Measurements from ENCODE around the gene CHN1.

Gene CHN1

DNA sequence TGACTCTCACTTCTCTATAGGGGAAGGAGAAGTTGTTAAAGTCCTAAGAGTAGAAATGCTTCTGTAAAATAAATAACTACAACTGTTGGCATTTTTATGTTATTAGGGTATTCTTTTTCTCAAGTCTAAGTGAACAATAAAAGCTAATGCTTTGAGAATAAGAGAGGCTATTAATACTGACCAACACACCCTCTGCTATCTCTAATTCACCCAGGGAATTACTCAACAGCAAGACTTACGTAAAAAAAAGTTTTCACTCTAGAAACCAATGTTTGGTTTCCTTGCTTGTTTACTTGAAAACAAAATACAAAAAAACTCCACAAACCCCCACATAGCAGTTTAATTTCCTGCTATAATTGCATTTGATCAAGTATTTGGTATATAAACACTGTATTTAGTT is 25.2 kb downstream of the CHN1 start:
- Histone ChIP-seq H3K4me3 (no peak overlapping the region), H3K27ac (no peak overlapping the region)

DNA sequence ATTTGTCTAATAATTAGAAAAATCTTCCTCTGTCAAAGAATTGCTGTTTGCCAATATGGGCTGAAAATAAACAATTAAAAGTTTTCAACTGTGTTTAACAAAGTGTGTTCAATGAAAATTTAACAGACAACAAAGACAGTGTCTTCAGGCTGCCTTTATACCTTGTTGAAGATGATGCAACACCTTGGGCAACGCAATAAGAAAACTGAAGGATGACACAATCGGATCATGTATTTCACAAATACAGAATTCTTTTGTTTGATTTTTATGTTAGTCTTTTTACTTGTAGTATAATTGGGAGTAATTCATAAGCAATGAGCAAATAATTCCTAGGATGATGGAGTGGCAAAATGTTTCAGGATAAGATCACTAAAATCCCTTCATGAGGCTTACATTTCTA is 27.8 kb downstream of the CHN1 start:
- Histone ChIP-seq H3K4me3 (no peak overlapping the region), H3K27ac (no peak overlapping the region)

DNA sequence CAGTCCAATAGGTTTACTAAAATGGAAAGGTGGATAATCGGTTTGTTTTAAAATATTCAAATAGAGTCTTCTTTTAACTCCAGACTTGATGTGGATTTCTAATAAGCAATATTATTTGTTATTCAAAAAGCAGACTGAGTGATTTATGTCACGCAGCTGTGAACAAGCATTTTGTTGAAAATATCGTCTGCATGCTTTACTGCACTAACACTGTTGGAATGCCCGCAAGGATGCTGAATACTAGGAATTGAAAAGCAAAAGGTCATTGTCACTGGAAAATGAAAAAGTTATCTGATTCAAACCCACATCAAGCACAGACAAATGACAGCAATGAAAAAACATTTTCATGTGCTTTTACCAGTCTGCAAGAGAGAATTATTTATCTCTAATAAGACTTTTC is 31.1 kb downstream of the CHN1 start:
- no peak overlapping the region for H3K27ac ChIP-seq

DNA sequence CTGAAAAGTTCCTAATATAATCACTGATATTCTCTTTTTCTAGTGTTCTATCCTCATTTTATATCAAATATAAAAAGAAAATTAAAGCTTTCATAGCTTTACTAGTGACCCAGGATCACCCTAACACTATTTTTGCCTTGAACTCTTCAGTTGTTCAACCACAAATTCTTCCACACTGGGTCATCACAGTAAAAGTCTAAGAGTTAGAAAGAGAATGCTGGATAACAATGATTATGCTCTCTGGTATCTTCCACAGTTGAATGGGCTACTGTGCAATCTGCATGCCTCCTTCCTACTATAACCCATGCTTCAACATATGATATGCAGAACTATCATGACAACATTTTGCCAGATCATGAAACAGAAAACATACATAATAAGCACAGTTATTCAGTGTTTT is 32.3 kb downstream of the CHN1 start:
- Histone ChIP-seq H3K4me3 (no peak overlapping the region), H3K27ac (no peak overlapping the region)

More for the DNA sequence above, 31.1 kb downstream of the CHN1 start:
- H3K4me3 ChIP-seq: no peak overlapping the region

DNA sequence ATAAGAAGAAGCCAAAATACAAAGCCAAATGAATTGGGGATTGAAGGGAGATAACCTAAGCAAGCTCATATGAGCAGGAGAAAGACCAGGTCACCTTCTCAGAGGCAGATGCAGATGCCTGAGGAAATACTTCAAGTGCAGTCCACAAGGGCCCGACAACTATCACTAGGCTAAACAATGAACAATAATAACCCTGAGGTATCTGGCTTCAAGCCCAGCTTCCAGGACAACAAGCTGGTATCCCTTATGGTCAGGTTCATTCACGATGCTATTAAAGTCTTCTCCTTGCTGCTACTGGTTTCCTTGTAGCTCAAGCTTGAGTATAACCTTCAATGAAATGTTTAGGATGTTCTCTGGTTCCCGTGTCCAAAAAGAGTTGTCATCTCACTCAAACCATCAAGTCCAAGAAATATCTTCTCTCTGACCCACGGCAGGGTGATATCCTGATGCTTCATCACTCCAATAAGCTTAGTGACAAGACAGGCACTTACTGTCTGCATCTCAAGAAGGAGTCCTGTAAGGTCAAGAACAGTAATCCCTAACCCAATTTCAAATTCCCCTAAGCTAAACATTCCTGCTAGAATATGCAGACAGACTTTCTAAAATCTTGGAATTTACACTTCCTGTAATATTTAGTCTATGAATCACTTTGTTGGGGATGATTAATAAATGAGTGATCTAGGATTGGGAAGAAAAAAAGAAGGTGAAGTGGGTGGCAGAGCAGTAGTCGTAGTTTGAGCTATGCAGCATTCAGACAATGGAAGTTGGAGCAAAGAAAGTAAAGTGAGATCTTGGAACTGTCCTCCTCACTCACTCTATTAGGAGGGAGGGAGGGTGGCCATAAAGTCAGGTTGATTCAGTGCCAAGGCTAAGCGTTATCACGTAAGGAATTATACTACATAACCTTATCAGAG is 33.1 kb downstream of the CHN1 start:
- no peak overlapping the region for H3K4me3 ChIP-seq
- no peak overlapping the region for H3K27ac ChIP-seq

DNA sequence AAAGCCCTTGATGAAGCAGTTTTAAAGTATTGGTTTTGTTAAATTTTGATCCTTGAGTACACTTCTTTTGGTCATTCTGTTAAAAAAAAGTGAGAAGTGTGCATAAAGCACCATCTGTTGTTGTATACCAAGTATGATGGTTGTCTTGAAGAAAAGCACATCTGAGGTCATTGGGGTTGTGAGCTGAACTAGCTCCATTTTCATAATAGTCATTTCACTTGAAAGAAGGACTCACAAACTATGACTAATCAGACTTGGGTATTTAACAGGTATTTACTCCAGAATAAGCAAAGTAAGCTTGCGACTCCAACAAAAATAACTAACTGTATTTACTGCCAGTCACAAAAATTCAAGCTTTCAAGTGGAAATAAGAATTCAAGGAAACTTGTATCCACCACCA is 35.1 kb downstream of the CHN1 start:
- no peak overlapping the region for H3K27ac ChIP-seq

DNA sequence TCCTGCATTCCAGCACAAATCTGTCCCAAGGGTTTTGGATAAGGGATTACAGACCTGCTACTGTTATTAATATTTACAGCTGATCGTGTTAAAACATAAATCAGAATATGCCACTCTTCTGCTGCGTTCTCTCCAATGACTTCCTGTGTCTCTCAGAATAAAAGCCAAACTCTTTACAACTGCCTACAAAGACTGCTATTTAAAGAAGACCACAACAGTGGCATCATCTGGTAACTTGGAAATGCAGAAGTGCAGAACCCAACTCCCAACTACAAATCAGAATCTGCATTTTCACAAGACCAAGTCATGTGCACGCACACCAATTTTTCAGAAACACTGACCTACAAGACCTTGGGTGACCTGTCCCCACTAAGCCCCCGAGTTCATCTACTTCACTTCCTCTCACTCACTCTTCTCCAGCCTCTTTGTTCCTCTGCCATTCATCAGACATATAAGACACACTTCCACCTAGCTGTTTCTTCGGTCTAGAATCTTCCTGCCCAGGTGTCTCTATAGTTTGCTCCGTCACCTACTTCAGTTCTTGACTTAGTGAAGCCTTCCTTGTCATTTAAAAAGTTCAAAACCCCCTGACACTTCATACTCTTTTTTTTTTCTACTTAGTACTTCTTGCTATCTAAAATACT is 36.0 kb downstream of the CHN1 start:
- no peak overlapping the region for H3K27ac ChIP-seq
- H3K4me3 ChIP-seq: no peak overlapping the region

More for the DNA sequence above, 35.1 kb downstream of the CHN1 start:
- no peak overlapping the region for H3K4me3 ChIP-seq

DNA sequence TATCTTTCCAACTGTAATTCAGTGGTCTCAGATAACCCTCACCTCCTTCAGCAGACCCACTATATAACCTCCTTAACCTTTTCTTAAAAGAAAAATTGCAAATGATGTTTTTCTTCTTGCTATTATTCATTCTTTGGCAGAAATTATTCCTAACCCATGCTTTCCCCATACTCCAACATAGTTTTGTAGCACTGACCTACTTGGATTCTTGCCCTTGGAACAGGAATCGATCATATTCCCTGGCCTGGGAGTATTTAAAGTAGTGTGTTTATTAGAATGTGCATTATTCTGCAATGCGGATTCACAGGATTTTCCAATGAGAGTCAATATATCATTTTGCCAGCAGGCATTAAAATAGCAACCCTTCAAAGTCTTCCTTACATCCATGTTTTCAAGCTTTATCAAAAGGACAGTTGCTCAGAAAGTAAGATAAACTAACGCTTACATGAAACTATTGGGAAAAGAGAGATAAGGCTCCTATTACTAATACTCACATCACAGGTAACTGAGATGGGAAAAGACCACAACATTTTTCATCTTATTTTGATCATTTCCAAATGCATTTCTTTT is 37.4 kb downstream of the CHN1 start:
- Histone ChIP-seq H3K27ac (no peak overlapping the region), H3K4me3 (no peak overlapping the region)

DNA sequence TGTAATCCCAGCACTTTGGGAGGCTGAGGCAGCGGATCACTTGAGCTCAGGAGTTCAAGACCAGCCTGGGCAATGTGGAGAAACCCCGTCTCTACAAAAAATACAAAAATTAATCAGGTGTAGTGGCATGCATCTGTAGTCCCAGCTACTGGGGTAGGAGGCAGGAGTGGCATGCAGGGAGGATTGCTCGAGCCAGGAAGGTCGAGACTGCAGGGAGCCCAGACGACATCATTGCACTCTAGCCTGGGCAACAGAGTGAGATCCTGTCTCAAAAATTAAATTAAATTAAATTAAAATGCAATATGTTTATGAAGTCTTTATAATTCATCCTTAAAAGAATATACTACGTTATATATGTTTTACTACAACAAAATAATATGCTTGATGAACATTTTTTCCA is 38.1 kb downstream of the CHN1 start:
- H3K27ac ChIP-seq: peak overlapping the region in 1 of 21 experiments; percentile 26
- no peak overlapping the region for H3K4me3 ChIP-seq

DNA sequence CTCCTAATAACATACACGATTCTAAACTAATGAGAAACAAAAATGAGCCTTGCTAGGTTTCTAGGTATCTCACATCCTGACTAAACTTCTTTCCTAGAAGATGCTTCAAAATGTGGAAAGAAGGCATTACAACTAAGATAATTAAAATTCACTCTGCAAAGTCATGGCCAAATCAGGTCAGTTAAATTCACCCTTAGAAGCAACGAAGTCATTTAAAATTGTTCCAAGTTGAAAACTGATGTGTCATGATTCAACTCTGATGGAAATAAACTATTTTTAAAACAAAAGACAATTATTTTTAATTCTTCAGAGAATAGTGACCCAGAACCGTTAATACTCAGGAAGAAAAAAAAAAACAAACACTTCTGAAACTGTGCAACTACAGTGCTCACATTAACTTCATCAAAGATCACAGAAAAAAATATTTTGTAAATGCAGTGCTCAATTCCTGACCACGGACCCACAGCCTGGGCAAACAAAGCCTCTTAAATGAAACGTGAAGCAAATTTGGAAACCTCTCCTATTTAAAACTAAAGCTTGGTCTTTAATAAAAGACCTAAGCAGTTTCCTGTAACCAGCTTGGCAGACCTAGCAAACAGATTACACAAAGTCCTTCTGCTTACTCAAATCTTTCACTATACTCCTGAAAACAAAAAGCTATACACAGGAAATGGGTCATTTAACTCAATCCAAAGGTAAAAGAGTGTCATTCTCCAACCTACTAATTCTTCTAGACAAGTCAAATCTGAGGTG is 39.0 kb downstream of the CHN1 start:
- Histone ChIP-seq H3K4me3 (no peak overlapping the region), H3K27ac (peak overlapping the region in 4 of 21 experiments; percentile 19 to 50 (median 25))

DNA sequence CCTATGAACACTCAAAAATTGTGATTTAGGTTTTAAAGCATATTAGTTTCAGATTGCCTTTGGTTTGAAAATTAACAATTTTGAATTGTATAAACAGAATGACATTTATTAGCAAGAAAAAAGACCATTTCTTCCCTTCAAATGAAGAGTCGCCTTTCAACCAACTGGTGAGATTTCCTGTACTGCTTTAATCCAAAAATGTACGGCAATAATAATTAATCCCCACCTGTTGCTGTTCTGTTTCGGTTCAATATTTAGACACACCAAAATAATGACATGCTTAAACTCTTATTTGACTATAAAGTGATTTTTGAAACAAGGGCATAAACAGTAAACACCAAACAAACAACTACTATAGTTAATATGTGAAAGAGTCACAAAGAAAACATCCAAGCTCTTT is 39.6 kb downstream of the CHN1 start:
- H3K27ac ChIP-seq: peak overlapping the region in 2 of 21 experiments; percentile 19 to 26

DNA sequence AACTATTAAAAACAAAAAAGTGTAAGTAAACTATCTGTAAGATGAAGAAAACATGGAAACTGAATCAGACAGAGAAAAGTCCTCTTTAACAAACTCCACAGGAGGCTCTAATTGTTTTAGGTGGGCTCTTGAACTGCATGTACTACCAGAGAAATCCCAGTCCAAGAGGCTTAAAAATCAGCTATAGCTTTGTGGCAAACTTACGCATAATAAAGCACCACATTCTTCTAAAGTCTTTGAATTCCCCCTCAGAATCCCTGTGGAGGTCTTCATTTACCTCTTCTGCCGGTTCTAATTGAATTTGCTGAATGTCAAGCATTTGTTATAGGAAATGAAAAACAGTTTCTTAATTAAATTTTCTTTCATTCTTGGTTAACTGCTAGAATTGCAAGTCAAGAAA is 40.8 kb downstream of the CHN1 start:
- Histone ChIP-seq H3K27ac (no peak overlapping the region), H3K4me3 (no peak overlapping the region)

More for the DNA sequence above, 39.6 kb downstream of the CHN1 start:
- no peak overlapping the region for H3K4me3 ChIP-seq

DNA sequence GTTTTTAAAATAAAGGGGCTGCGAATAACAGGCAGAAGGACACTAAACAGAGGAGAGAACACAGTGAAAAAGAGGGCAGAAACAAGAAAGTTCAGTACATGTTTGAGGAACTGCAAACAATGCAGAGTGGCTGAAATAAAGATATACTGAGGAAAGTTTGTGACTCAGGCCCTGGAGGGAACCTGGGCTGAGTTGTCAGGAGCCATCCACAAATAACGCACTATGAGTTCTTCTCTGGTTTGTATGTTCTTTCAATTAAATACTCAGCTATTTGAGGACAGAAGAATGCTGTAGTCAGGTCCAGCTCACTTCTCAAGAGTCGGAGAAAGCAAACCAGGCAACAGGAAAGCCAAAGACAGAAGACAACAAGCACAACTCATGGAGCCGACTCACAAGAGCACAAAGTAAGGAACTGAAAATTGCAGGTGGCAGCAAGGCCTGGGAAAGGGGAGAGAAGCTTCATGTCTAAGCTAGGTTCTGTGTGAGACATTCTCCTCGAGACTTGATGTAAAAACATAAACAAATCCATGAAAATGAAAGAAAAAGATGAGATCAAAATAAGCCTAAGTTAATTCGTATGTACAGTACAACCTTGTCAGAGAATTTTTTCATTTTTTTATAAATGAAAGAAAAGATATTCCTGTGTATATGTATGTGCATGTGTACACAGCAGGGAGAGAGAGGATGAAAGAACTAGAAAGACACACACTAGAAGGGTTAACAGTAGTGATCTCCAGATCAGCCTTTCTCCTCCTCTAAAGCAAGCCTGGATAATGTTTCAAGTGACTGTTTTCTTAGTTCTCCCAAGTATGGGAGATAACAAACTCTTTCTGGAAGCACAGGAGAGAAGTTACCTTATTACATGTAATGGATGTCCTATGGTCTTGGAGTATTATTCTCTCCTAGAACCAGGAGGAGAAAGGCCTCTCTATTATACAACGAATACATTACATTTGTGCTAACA is 41.5 kb downstream of the CHN1 start:
- Histone ChIP-seq H3K4me3 (no peak overlapping the region), H3K27ac (no peak overlapping the region)

DNA sequence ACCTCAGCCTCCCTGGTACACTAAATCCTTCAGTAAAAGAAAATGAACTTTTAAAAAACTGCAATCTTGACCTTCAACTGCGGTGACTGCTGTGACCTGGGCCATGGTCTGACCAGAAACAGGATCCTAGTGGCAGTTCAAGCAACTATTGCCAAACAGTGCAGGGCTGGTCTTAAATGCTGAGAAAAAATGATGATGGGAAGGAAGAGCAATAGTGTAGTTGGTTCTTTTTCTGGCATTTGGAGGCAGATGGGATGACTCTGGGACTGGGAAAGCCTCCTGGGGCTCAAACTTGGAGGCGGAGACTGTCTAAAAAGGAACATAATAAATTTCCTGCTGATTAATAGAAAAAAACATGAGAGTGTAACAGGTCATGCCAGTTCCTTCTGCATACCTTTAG is 45.4 kb downstream of the CHN1 start:
- no peak overlapping the region for H3K4me3 ChIP-seq
- H3K27ac ChIP-seq: peak overlapping the region in 1 of 21 experiments; percentile 1

DNA sequence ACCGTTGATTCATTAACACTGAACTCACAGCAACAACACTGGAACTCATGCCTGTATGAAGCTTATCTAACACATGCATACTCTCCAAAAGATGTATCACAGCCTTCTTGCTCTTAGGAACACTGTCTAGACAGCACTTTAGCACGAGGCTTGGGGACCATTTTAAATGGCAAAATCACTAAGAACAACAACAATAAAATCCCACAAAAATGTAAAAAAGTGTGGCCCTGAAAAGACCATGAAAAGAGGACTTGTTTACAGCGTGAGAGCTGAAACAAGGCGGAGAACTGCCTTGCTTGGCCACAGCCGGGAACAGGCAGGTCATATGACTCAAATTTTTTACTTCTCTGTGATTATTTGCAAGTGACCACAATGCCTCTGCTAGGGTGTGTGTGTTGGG is 48.1 kb downstream of the CHN1 start:
- Histone ChIP-seq H3K27ac (no peak overlapping the region), H3K4me3 (no peak overlapping the region)

DNA sequence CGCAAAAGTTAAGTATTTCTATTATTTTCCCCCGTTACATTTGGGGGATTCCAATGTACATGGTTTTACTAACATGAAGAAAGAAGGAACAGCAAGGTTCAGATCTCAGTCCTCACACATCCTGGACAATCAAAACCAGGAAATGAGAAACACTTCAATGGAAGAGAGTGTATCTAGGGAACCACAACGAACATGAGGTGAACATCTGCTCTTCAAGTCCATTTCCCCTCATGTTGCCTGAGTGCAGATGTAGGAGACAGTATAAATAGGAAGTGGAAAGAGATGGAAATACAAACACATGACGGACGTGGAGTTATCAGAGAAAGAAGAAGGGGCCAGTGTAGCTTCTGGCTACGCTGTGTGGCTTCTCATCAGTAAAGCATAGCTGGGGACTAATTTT is 52.6 kb downstream of the CHN1 start:
- Histone ChIP-seq H3K27ac (no peak overlapping the region), H3K4me3 (no peak overlapping the region)

DNA sequence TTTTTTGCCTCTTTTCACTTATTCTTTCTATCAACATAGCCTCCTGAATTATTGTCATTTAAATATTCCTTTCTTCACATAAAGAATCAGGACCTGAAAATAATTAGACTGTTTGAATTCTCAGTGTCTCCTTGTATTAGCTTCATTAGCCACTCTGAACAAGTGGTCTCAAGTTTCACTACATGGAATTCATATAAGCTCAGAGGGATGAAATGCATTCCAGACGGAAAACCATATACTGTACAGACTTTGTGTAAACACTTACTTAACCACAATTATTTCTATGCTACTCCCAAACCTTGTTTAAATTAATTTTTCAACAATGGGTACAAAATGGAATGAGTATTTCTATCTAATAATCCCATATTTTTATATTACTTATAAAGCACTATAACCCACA is 53.4 kb downstream of the CHN1 start:
- H3K4me3 ChIP-seq: no peak overlapping the region
- H3K27ac ChIP-seq: no peak overlapping the region

DNA sequence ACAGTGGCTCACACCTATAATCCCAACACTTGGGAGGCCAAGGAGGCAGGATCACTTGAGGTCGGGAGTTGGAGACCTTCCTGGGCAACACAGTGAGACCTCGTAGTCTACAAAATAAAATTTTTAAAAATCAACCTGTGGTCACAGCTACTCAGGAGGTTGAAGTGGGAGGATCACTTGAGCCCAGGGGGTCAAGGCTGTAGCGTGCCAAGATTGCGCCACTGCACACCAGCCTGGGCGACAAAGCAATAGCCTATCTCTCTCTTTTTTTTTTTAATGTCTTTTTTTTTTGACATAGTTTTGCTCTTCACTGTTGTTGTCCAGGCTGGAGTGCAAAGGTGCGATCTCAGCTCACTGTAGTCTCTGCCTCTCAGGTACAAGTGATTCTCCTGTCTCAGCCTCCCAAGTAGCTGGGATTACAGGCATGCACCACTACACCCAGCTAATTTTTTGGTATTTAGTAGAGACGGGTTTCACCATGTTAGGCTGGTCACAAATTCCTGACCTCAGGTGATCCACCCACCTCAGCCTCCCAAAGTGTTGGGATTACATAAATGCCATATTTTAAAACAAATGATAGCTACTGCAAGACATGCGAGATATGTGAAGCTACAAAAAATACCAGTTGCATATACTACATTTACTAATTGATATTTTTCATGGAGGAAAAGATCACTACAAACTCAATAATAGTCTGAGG is 55.0 kb downstream of the CHN1 start:
- H3K27ac ChIP-seq: no peak overlapping the region
- H3K4me3 ChIP-seq: no peak overlapping the region
